ENCODE data around the gene ADGRL1.

DNA sequence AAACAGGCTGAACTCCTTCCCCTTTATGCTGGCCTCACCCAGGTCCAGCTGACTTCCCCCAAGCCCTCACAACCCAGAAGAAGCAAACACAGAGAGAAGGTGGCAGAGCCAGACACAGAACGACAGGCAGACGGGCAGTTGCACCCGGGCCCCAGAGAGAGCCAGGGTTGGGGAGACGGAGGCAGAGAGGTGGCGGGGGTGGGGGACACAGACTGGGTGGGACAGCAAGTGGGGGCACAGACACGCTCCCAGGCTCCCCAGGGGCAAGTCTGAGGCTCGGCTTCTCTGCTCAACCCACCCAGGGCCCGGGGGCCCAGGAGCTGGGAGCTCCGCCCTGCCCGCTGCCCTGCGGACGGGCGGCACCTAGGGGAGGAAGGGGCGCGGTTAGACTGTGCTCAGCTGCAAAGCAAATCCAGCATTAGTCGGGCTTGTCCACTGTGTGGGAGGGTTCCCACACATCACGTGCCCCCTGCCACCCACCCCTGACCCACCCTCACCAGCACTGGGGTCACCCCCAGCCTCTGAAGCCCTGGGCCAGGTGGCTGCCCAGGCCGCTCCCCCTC lies 38.3 kb downstream of the ADGRL1 start:
- TF ChIP-seq EP300 (IDR thresholded peaks at IDR 0.05; ENCODE audit: borderline replicate concordance) (no peak), YY1 (IDR thresholded peaks at IDR 0.05; ENCODE audit: low read depth) (no peak), CEBPB (IDR thresholded peaks at IDR 0.05) (no peak), FOXM1 (IDR thresholded peaks at IDR 0.05; ENCODE audit: borderline replicate concordance, low read depth) (no peak), TAF1 (IDR thresholded peaks at IDR 0.05; ENCODE audit: low read depth) (no peak), CREB1 (IDR thresholded peaks at IDR 0.05; ENCODE audit: low read depth) (no peak), RAD21 (IDR thresholded peaks at IDR 0.05; ENCODE audit: low read depth) (no peak)
- TF ChIP-seq, protein P1, sequence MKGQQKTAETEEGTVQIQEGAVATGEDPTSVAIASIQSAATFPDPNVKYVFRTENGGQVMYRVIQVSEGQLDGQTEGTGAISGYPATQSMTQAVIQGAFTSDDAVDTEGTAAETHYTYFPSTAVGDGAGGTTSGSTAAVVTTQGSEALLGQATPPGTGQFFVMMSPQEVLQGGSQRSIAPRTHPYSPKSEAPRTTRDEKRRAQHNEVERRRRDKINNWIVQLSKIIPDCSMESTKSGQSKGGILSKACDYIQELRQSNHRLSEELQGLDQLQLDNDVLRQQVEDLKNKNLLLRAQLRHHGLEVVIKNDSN (IDR thresholded peaks at IDR 0.05): no peak
- TF ChIP-seq, protein P2, sequence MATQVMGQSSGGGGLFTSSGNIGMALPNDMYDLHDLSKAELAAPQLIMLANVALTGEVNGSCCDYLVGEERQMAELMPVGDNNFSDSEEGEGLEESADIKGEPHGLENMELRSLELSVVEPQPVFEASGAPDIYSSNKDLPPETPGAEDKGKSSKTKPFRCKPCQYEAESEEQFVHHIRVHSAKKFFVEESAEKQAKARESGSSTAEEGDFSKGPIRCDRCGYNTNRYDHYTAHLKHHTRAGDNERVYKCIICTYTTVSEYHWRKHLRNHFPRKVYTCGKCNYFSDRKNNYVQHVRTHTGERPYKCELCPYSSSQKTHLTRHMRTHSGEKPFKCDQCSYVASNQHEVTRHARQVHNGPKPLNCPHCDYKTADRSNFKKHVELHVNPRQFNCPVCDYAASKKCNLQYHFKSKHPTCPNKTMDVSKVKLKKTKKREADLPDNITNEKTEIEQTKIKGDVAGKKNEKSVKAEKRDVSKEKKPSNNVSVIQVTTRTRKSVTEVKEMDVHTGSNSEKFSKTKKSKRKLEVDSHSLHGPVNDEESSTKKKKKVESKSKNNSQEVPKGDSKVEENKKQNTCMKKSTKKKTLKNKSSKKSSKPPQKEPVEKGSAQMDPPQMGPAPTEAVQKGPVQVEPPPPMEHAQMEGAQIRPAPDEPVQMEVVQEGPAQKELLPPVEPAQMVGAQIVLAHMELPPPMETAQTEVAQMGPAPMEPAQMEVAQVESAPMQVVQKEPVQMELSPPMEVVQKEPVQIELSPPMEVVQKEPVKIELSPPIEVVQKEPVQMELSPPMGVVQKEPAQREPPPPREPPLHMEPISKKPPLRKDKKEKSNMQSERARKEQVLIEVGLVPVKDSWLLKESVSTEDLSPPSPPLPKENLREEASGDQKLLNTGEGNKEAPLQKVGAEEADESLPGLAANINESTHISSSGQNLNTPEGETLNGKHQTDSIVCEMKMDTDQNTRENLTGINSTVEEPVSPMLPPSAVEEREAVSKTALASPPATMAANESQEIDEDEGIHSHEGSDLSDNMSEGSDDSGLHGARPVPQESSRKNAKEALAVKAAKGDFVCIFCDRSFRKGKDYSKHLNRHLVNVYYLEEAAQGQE (IDR thresholded peaks at IDR 0.05; ENCODE audit: low read depth): no peak
